ENCODE results near the gene SLC19A2. TPM values are rescaled to one million over a fixed set of nuclear protein-coding genes. Genes with fewer than 3 reads are reported as not detected.
"Not testable (repeated sequence)": the region's sequence is repeated elsewhere in the genome, so short reads cannot be mapped to it uniquely, and the experiment has no call there.

SLC19A2 gene
- total RNA-seq, 1 donor, result 10.0 TPM

DNA sequence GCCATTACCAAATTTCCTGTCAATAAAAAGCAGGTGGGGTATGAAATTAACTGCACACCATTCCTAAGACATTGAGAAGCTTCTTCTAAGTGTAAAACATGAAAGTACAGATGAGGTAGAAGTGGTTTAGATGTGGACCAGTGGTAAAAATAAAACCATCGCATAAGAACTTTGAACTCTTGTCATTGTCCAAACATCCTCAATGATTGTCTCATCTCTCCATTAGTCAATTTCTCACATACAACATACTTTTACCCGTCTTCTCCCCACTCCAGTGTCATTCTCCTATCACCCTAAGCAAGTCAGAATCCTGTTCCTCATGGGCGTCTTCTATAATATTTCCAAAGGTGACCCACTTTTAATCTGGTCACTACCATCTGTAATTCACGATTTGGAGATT lies 24.3 kb upstream of the SLC19A2 start:
- DNase-seq (ENCODE audit: low read depth in 2 of 3, low spot score in 2 of 3), result no peak

DNA sequence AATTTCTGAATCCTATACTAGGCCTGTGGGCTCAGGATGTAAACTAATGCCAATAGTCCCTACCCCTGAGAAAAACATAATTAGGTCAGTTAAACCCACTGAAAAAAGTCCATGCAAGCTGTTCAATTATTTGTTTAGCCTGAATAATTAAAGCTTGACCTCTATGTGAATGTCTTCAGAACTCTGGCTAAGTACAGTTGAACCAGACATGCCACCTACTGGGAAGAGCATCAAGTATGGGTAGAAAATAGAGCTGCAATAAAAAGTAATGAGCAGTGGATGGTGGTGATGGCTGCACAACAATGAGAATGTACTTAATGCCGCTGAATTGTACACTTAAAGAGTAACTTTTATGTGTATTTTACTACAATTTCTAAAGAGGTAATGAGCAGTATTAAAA lies 23.6 kb upstream of the SLC19A2 start:
- no peak for DNase-seq (ENCODE audit: low read depth in 2 of 3, low spot score in 2 of 3)

DNA sequence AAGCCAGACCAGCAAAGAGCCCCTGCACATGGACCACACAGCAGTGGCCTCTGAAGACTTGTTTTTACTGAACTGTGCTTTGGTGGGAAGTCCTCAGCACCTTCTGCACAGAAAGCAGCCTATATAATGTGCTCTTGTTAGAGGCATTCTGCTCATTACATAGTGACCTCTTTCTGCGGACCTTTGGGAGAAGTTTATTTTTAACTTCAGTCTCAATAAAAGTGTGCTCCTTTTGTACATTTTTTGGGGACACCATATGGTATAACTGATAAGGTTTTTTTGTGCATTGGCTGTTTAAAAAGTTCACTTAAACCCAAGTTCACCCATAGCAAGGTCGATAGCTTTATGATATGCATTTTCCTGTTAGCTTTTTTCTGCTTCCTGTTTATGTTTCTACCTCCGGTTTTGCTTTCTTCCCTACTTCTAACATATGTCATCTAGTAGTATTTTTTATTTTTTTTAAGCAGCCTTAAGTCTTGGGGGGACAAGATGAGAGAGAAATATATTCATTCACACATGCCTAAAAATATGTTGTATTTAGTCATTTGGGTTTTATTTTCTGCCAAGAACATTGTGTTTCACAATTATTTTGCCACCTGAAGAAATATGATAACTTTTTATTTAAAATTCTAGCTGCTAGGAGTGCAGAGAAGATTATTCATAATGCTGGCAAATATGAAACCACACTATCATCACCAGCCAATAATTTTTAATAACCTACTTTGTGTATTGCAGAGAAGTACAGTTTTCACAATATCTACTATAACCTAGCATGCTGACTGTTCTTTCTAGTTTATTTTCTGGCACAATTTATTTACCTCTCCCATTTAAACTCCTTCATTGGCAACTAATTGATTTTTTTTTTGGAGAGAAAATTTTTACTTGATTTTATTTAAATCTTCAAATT lies 22.9 kb upstream of the SLC19A2 start:
- DNase-seq (ENCODE audit: low read depth in 2 of 3, low spot score in 2 of 3), result no peak

DNA sequence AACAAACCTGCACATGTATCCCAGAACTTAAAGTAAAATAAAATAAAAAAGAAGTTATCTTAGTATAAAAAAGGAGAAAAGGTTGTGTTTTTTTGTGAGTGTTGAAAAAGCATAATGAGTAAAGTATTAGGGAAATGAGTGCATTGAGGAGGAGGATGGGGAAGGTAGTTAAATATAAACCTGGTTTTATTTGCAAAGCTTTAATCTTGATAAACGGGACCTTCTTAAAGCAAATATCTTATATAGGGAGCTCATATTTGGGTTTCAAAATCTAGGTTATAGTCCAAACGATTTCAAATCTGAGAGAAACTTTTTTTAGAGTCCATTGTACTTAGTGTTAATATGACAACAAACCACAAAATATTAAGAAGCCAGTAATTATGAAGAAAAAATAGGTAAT lies 21.7 kb upstream of the SLC19A2 start:
- DNase-seq (ENCODE audit: low read depth in 2 of 3, low spot score in 2 of 3), result no peak

DNA sequence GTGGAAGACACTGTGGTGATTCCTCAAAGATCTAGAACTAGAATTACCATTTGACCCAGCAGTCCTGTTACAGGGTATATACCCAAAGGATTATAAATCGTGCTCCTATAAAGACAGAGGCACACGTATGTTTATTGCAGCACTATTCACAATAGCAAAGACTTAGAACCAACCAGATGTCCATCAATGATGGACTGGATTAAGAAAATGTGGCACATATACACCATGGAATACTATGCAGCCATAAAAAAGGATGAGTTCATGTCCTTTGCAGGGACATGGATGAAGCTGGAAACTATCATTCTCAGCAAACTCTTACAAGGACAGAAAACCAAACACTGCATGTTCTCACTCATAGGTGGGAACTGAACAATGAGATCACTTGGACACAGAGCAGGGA lies 17.9 kb upstream of the SLC19A2 start:
- not testable (repeated sequence) for DNase-seq (ENCODE audit: low read depth in 2 of 3, low spot score in 2 of 3)

DNA sequence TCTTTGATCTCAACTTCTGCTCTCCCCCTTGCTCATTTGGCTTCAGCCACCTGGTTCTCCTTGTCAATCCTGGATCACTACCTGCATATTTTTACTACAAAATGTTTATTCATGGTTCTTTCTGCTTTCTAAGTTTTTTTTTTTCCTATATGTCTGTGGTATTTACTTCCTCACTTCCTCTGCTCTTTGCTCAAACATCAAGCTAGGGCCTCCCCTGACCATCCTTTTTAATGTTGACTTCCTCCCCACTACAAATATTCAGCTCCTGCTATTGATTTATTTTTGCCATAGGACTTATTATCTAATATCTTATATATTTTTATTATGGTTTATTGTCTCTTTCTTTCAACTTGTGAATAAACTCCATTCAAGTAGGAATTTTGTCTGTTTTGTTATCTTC lies 14.1 kb upstream of the SLC19A2 start:
- no peak for DNase-seq (ENCODE audit: low read depth in 2 of 3, low spot score in 2 of 3)

DNA sequence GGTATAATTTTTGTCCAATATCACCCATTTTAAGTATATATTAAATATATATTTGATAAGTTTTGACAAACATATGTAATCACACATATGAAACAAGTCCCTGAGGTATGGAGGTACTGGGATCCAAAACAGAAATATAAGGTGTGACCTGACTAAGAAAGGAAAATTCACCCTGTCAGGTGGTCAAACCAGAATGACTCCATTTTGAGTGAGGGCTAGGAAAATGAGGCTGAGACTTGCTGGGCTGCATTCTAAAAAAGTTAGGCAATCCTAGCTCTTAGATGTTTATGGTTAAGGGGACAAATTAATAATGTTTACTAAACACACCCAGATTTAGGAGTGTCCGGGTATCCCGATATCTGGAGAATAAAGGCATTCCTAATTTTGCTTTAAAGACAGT lies 11.6 kb upstream of the SLC19A2 start:
- no peak for DNase-seq (ENCODE audit: low read depth in 2 of 3, low spot score in 2 of 3)

DNA sequence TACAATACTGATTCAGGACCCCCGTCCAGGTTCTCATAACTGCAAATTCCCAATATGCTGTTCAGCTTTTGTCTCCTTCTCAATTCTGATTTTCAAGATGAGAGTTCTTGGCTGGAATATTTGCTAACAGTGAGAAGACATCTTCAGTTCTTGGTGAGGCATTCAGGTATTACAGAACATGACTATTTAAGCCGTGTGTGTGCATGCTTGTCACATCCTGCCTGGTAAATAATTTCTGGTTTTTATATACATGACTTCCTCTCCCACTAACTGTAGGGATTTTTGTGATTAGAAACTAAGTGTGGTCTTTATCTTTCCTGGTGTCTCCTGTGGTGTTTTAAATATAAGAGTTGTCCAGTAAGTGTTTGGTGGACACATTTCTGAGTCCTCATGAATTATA lies 10.2 kb upstream of the SLC19A2 start:
- DNase-seq (ENCODE audit: low read depth in 2 of 3, low spot score in 2 of 3), result no peak

DNA sequence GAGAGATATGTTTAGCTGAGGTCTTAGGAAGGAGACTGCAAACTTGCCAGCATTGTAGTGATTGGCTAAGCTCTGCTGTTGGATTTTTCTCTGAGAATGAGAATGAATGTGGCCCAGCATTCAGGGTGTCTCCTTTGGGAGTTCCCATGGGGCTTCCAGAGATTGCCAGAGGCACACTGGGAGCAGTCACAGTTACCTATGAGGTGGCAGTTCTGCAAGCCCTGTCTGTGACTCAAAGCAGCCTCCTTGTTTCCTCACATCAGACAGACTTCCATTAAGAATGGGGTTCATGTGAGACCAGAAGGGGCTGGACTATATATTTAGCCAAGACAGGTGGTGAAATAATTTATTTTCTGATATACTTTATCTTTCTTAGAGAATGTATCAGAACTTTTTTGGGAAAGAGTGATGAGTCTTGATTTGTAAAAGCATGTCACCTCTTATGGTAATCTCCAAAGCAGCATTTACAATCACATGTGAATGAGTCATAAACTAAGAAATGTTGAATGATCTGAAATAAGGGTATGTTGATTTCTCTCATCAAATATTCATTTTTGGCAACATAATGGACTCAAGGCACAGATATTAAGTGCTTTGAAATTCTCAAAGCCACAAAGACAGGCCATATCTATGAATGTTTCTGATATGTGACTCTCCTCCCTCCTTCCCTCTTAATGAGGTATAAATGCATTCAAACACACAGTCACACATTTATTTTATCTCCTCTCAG lies 9.5 kb upstream of the SLC19A2 start:
- no peak for DNase-seq (ENCODE audit: low read depth in 2 of 3, low spot score in 2 of 3)

DNA sequence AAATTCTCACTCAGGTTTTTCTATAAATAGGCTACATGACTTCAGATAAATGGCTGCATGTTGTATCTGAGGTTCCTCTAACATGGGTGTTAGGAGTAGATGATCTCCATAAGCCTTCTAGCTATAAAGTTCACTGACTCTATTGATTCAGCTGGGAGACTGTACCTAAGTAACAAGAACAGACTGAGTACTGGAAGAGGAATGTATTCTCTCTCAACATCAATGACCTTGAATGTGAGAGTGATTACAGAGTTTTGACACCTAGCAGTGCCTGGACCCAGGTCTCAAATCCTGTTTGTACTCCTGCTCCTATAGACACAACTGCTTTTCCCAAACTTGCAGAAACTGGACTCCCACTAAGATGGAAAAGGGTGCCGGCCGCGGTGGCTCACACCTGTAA lies 8.6 kb upstream of the SLC19A2 start:
- DNase-seq (ENCODE audit: low read depth in 2 of 3, low spot score in 2 of 3), result no peak

DNA sequence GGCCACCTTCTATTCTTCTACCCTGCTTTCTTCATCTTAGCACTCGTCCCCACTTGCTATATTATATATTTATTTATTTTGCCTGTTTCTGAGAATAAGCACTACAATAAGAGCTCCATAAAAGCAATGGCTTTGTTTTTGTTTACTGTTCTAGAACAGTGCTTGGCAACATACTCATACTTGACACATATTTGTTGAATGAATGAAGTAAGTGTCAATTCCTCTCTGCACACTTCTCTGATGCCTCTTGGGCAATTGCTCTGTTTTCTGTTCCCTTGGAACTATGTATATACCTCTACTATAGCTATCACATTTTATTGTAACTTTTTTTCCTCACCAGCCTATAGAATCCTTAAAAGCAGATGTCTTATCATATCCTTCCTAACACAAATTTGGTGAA lies 7.5 kb upstream of the SLC19A2 start:
- no peak for DNase-seq (ENCODE audit: low read depth in 2 of 3, low spot score in 2 of 3)

DNA sequence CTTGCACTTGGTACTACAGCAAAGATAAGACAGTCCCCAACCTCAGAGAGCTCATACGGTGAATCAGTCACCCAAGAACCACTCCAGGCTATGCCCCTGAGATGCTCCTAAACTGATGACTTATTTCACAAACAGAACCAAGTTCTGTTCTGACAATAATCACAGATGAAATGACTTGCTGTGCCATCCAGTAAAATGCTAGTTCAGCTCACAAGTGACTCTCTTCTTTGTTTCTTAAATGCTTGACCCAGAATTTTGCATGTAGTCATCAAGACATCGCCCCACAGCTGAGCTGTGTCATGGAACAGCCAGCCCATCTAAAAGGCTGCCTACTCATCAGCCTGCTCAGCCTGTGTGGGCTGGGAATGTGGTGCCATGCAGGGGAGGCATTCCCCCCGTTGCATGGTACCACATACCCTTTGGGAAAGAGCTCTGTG lies 6.1 kb upstream of the SLC19A2 start:
- DNase-seq (ENCODE audit: low read depth in 2 of 3, low spot score in 2 of 3), result no peak

DNA sequence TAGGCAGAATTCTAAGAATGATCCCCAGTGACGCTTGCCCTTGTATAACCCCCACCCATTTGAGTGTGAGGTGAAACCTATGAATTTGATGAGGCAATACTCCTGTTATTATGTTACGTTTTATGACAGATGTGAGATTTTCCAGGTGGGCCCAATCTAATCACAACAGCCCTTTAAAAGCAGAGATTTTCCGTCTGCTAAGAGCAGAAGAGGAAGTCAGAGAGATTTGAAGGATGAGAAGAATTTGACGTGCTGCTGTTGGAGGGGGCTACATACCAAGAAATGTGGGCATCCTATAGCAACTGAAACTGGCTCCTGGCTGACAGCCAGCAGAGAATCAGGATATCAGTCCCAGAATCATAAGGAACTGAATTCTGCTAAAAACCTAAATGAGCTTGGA lies 2.4 kb upstream of the SLC19A2 start:
- DNase-seq (ENCODE audit: low read depth in 2 of 3, low spot score in 2 of 3), result no peak

DNA sequence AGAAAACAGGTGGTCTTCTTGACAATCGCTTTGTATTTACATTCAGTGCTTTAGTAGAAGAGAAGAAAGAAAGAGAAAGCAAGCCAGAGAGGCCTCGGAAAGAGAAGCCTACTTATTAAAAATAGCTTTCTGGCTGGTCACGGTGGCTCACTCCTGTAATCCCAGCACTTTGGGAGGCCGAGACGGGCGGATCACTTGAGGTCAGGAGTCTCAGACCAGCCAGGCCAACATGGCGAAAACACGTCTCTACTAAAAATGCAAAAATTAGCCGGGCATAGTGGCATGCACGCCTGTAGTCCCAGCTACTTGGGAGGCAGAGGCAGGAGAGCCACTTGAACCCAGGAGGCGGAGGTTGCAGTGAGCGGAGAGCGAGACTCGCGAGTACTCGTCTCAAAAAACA lies 1.8 kb upstream of the SLC19A2 start:
- no peak for DNase-seq (ENCODE audit: low read depth in 2 of 3, low spot score in 2 of 3)

DNA sequence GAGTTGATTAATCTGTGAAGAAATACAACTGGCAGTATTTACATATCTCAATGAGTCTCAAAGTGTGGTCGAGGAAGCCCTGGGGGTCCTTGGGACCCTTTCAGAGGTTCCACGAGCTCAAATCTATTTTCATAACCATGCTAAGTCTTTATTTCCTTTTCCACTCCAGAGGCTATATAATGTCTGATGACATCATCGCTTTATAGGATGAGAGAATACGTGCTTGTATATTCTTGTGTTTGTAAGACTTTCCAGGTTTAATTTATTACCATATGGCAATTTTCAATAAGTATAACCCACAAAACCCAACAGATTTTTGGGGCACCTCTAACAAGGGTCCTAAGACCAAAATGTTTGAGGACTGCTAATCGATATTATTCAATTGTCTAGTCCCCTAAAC lies 1.4 kb upstream of the SLC19A2 start:
- DNase-seq (ENCODE audit: low read depth in 2 of 3, low spot score in 2 of 3), result no peak

DNA sequence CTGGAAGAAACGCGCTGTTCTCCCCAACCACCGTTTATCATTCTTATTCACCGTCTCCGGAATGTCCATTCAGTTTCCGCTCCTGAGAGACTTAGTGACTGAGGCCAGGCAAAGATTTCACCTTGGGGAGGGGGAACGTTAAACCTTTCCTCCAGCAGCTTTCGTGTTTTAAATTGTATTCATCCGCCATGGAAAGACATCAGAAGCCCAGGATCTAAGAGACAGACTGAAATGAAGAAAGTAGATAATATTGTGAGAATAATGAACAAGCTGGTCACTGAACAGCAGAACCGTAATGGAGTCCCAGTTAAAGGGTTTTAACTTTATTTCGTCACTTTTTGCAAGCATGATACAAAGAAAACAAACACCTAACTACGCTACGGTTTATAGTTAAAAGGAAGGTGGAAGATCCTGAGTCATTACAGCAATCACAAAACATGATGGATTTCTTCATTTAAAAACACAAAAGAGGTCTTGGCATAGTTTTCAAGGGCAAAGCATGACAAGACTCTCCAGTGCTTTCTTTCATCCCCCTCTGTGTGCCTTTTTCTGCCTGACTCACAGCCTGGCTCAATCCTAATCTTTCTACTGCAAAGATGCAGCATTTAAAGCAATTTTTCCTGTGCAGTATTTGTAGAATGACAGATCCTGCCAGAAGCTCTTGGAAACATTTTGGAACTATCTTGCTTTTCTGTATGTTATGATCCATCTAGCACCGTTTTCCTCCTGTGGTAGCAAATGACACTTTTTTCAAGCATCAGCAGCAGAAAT lies 722 bp upstream of the SLC19A2 start:
- peak in 1 of 3 donors; percentile 11 for DNase-seq (ENCODE audit: low read depth in 2 of 3, low spot score in 2 of 3)

DNA sequence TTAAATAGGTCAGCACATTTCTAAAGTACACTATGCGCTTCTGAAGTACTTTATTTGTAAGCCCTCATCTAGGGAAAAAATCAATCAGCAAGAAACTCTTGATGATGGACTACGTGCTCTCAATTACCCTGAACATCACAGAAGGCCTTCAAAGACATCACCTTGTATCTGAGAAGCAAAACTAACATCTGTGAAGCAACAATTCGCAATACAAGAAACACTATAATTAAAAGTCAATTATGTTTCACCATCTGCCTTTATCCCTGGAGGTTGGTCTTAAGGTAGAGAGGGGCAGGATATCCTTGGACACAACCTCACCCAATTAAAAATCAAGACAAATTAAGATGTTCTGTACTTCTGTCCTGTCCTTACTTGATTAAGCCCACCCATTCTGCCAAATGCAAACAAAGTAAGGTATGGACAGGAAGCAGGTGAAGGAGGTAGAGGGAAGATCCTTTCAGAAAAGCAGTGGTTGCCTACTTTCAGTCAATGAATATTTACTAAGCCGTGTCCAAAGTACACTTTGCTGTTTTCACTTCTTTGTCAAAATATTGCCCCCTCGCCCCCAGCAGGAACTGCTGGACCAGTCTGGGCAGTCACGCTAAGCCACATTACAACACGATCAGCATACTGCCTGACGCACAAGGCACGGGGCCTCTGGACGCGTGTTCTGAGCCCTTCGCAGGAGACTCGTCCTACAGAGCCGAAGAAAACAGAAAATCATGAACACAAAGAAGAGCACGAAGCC lies 887 bp downstream of the SLC19A2 start:
- DNase-seq (ENCODE audit: low read depth in 2 of 3, low spot score in 2 of 3), result peak in 2 of 3 donors; percentile 25 to 47

DNA sequence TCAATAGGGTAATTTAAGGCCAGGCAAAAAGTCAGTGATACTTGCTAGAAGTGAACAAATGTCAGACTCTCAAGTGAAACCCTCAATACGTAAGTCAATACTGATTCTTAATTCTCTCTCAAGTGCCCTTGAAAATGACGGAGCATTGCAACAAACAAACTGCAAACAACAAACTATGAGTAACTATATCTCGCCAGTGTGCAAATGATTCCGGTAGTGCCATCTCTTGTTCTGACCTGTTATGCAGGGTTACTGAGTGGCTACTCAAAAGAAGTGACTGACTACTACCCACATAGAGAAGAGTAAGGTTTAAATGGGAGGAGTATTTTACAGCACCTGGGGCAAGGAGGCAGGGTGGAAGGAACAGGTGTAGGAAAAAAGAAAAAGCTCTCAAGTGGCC lies 1.6 kb downstream of the SLC19A2 start:
- DNase-seq (ENCODE audit: low read depth in 2 of 3, low spot score in 2 of 3), result no peak

DNA sequence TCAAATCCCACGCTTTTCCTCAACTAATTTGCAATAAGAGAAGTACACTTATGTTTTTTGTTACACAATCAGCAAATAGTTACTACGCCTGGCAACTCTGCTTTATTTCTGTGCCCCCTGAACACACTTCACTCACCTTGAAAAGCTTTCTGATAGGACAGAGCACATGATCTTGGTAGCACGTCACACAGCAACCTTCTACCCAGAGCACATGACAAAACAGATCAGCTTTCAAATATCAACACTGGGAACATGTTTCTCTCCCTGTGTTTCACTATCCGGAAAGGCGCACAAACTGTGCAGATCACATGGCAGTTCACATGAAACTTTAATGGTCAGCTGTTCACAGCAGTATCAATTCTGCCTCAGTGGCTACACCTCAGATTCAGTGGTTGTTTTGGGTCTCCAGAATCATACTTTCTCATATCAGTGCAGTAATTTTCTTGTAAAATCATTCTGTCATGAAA lies 2.2 kb downstream of the SLC19A2 start:
- DNase-seq (ENCODE audit: low read depth in 2 of 3, low spot score in 2 of 3), result no peak

DNA sequence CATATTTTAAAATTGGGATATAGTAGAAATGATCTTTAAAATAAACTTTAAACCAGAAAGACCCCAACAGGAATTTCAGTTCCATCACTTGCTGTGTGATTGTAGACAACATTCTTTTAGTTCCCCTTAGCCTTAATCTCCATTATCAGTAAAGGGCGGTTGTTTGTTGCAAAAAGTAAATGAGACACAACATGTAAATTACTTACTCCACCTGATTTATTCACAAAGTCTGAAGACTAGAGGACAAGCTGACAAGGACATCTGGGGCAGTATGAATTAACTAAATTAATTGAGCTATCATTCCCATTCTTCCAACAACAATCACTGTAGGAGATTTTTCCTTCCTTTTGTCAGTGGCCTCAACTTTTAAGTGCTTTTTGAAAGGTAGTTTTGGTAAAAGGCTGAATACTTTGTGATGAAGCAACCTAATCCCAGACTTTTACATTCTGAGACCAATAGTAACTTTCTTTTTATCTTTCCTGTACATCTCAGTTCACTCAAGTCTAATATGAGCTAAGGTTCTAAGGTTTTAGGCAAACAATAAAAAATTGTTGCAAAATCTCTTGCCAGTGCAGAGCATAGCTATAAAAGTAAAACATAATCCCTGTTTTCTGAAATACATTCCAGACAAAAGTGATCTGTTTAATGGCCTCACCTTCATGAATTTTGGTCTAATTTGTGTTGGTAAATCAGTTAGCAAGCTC lies 6.2 kb downstream of the SLC19A2 start:
- DNase-seq (ENCODE audit: low read depth in 2 of 3, low spot score in 2 of 3), result no peak

Data from hematopoietic multipotent progenitor cell (in vitro differentiated cells).